ENCODE results near the gene FBXO47.
"Not testable (repeated sequence)": the region's sequence is repeated elsewhere in the genome, so short reads cannot be mapped to it uniquely, and the experiment has no call there.

DNA sequence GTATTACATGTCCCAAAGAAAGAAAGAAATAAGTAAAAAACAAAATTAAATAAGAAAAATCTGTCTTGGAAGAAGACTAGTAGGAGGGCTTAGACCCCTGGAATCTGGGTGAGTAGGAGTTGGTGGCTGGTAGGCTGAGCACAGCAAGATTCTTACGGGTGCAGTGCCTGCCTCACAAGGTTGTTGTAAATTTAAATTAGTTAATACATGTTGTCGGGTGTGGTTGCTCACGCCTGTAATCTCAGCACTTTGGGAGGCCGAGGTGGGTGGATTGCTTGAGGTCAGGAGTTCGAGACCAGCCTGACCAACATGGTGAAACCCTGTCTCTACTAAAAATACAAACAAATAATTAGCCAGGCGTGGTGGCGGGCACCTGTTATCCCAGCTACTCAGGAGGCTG lies 13.4 kb downstream of the FBXO47 start:
- TF ChIP-seq, protein P1, sequence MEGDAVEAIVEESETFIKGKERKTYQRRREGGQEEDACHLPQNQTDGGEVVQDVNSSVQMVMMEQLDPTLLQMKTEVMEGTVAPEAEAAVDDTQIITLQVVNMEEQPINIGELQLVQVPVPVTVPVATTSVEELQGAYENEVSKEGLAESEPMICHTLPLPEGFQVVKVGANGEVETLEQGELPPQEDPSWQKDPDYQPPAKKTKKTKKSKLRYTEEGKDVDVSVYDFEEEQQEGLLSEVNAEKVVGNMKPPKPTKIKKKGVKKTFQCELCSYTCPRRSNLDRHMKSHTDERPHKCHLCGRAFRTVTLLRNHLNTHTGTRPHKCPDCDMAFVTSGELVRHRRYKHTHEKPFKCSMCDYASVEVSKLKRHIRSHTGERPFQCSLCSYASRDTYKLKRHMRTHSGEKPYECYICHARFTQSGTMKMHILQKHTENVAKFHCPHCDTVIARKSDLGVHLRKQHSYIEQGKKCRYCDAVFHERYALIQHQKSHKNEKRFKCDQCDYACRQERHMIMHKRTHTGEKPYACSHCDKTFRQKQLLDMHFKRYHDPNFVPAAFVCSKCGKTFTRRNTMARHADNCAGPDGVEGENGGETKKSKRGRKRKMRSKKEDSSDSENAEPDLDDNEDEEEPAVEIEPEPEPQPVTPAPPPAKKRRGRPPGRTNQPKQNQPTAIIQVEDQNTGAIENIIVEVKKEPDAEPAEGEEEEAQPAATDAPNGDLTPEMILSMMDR (IDR thresholded peaks at IDR 0.05), result not testable (repeated sequence)
- TF ChIP-seq EZH2 (IDR thresholded peaks at IDR 0.05; ENCODE audit: borderline replicate concordance, insufficient read depth, low read depth, low read length, poor library complexity, severe bottlenecking), result not testable (repeated sequence)
